Hematopoietic multipotent progenitor cell treated with erythropoietin and hydrocortisone succinate and interleukin-3 and kit ligand, for 15 days (in vitro differentiated cells): Measurements from ENCODE around the gene FBLIM1.
A peak's percentile ranks its signal among the peaks of the same experiment; 100 is the strongest.
"Not testable (repeated sequence)": the region's sequence is repeated elsewhere in the genome, so short reads cannot be mapped to it uniquely, and the experiment has no call there.

Source experiments
- DNase-seq: peaks from one replicate; pipeline ENCODE4 v3.0.0-alpha.2; 2015; ENCODE audit warnings: low spot score

FBLIM1 gene

DNA sequence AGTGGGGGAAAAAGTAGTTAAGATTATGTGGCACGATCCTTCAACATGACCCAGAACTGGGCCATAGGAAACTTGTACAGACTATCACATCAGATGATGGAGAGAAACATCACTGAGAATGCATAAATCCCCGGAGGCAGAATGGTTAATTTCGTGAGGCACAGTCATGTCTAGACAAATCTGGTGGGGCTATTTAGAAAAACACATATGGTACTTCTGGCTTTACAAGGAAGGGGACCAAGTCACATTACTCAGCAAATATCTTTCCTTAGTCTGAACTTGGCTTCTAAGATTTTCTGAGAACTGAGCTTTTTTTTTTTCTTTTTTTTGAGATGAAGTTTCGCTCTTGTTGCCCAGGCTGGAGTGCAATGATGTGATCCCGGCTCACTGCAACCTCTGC is 58.1 kb downstream of the FBLIM1 start:
- DNase-seq, result no peak

GRCh38 chr1:15820478-15820877 is 61.9 kb downstream of the FBLIM1 start:
- no peak for DNase-seq

GRCh38 chr1:15825800-15826199 is 67.2 kb downstream of the FBLIM1 start:
- DNase-seq, result no peak

GRCh38 chr1:15826810-15827507 is 68.4 kb downstream of the FBLIM1 start:
- no peak for DNase-seq

- DNase-seq, result not testable (repeated sequence)
These were observed 69.0 kb downstream of the FBLIM1 start for GRCh38 chr1:15827567-15827966.

DNA sequence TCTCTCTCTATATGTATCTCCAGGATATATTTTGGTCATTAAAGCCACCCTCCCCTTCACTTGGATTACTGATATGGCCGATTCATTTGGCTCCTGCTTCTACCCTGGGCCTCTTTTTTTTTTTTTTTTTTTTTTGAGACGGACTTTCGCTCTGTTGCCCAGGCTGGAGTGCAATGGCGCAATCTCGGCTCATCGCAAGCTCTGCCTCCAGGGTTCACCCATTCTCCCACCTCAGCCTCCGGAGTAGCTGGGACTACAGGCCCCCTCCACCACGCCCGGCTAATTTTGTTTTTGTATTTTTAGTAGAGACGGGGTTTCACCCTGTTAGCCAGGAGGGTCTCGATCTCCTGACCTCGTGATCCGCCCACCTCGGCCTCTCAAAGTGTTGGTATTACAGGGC is 70.3 kb downstream of the FBLIM1 start:
- not testable (repeated sequence) for DNase-seq

DNA sequence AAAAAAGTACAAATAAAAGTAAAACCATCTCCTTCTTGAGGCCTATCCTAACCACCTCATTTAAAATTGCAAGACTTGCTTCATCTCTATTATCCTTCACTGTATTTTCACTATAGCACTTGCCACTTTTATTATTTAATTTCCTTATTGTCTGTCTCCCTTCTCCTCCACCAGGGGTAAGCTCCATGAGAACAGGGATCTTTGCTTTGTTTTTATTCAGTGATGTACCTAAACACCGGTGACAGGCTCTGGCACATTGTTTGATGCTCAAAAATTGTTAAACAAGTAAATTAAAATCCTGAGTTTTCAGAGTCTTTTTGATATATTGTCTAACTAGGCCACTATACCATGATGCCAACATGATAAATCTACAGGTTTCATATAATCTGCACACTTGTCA is 71.7 kb downstream of the FBLIM1 start:
- DNase-seq, result no peak

DNA sequence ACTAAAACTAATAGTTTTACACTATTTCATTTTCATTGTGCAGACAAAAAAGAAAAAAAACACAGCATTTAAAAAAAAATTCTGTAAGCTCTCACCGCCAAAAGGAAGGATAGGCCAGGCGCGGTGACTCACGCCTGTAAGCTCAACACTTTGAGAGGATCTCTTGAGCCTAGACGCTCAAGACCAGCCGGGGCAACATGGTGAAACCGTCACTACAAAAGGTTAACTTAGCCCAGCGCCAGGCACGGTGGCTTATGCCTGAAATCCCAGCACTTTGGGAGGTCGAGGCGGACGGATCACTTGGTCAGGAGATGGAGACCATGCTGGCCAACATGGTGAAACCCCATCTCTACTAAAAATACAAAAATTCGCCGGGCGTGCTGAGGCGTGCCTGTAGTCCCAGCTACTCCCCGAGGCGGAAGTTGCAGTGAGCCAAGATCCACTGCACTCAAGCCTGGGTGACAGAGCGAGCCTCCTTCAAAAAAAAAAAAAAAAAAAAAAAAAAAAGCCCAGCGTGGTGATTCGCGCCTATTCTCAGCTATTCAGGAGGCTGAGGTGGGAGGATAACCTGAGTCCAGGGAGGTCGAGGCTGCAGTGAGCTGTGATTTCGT is 74.6 kb downstream of the FBLIM1 start:
- no peak for DNase-seq

- DNase-seq, result no peak
These were observed 75.3 kb downstream of the FBLIM1 start for GRCh38 chr1:15833842-15834405.

DNA sequence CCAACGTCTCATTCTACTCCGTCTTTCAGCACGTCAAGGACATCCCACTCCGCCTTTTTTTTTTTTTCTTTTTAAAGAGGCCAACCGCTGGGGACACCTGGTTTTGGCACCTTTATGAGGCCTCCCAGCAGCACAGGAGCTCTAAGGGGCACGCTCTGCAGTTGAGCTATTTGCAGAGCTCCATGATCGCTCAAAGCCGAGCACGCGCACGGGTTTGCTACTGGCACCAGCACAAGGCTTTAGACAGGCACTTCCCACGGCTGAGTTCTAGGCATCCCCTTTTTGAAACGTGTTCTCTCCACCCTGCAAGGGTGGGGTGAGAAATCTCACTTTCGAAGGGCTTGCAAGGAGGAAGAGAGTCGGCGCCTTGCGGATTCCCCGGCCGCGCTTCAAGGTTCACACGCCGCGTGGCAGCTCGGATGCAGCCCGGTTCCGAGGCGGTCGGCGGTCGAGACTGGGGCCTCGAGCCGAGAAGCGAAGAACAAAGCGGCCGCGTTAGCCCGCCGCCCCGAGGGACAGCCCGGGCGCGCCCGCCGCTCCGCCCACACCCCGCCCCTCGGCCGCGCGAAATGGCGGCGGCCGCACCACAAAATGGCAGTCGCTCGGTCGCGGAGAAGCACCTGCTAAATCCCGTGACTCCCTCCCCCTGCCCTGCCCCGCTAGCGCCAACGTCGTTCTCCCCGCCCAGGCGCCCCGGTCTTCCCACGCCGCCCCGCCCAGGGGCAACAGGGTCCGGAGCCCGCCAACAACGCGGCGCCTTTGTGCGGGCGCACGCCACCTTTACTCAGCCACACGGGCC is 76.0 kb downstream of the FBLIM1 start:
- peak; percentile 86 for DNase-seq

DNA sequence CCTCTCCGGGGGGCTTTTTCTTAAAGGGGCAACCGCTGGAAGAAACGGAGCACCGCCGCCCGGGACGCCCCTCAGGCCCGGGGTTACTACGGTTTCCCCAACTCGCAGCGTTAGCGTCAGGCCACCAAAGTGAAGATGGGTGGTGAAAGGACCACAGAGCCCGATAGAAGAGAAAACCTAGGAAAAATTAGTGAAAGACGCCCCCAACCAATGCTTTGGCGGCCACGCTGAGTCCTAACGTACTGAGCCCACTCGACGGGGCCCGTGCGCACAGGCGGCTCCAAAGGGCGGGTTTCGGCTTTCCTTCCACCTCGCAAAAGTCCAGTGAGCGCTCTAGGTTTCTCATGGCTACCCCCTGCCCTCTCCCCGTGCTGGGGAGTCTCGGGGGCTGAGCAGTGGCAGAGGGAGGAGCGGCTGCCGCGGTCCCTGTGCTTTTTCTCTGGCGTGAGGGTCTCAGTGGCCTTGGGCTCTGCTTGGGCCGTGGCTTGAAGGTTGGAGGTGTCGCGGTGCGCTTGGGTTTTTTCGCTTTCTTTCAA is 76.7 kb downstream of the FBLIM1 start:
- DNase-seq, result peak; percentile 52

- DNase-seq, result peak; percentile 94
These were observed 77.3 kb downstream of the FBLIM1 start for GRCh38 chr1:15835741-15836510.
